ENCODE data around the gene BCDIN3D.

Gene BCDIN3D

DNA sequence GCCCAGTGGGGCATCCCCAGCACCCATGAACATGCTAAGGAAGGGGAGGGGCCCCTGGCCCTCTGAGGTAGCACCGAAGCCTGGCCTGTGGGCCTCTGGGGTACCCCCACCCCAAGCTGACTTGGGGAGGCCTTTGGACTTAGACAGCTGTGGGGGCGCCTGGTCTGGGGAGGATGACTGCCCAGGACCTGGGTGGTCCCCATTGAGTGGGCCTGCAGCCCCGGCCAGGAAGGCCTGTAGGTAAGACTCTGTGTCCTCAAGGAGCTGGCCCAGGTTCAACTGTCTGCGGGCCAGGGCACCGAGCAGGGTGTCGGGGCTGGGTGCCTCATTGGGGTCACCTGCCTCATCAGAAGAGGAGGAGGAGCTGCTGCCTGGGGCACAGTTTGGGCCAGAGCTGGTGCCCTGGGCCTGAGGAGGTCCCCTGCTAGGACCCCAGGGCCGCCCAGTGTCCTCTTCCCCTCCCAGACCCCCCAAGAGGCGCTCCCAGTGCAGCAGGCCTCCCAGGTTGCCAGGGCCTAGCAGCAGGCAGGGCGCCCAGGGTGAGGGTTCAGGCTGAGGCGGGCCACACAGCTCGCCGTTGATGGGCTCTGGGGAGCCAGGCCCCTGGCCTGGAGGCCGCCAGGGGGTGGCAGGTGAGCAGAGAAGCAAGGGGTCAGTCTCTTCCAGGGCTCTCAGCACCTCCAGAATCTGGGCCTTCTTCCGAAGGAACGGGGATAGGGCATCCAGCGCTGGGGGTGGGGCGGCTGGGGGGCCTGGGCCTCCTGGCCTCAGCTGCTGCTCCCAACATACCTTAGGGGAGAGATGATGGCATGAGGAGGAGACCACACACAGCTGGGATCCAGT, 46.1 kb downstream of the BCDIN3D start:
- in situ Hi-C loops (cut with HindIII; ENCODE audit: low sequenced_read_pairs) = no loop called here
- H3K4me3 ChIP-seq (ENCODE audit: low read depth, low read length) = no peak overlapping the region
- TF ChIP-seq, protein P1, sequence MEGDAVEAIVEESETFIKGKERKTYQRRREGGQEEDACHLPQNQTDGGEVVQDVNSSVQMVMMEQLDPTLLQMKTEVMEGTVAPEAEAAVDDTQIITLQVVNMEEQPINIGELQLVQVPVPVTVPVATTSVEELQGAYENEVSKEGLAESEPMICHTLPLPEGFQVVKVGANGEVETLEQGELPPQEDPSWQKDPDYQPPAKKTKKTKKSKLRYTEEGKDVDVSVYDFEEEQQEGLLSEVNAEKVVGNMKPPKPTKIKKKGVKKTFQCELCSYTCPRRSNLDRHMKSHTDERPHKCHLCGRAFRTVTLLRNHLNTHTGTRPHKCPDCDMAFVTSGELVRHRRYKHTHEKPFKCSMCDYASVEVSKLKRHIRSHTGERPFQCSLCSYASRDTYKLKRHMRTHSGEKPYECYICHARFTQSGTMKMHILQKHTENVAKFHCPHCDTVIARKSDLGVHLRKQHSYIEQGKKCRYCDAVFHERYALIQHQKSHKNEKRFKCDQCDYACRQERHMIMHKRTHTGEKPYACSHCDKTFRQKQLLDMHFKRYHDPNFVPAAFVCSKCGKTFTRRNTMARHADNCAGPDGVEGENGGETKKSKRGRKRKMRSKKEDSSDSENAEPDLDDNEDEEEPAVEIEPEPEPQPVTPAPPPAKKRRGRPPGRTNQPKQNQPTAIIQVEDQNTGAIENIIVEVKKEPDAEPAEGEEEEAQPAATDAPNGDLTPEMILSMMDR (IDR thresholded peaks at IDR 0.05; ENCODE audit: low read depth, low read length, missing control alignments) = no peak

GRCh38 chr12:49796155-49796554, 46.8 kb downstream of the BCDIN3D start:
- no peak overlapping the region for H3K4me3 ChIP-seq (ENCODE audit: low read depth, low read length)
- no peak for DNase-seq (ENCODE audit: low read depth)
- TF ChIP-seq, protein P1 (IDR thresholded peaks at IDR 0.05; ENCODE audit: low read depth, low read length, missing control alignments) = no peak
- in situ Hi-C loops (cut with HindIII; ENCODE audit: low sequenced_read_pairs) = no loop called here

More for the DNA sequence above, 46.1 kb downstream of the BCDIN3D start:
- no peak for DNase-seq (ENCODE audit: low read depth)

DNA sequence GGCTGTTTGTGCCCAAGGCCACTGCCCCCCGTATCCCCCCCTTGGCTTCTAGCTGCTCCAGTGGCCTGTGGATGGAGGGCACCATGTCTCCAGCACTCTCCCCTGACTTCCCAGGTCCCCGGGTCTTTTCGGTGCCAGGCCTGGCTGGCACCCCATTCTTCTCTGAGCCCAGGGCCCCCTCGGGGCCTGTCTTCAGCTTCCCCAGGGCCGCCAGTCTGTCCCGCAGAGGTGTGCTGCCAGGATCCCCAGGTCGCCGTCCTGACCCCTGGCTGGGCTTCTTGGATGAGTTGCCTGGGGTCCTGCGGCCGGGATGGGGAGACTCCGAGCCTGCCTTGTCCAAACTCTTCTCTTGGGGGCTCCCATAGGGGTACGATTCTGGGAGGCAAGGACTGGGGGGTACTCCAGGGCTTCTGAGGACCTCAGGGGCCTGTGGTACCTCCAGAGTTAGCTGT, 47.2 kb downstream of the BCDIN3D start:
- TF ChIP-seq, protein P1 (IDR thresholded peaks at IDR 0.05; ENCODE audit: low read depth, low read length, missing control alignments) = no peak
- no peak overlapping the region for H3K4me3 ChIP-seq (ENCODE audit: low read depth, low read length)
- in situ Hi-C loops (cut with HindIII; ENCODE audit: low sequenced_read_pairs) = no loop called here
- DNase-seq (ENCODE audit: low read depth) = no peak

GRCh38 chr12:49794811-49795653, 47.9 kb downstream of the BCDIN3D start:
- no peak overlapping the region for H3K4me3 ChIP-seq (ENCODE audit: low read depth, low read length)
- no peak for DNase-seq (ENCODE audit: low read depth)
- in situ Hi-C loops (cut with HindIII; ENCODE audit: low sequenced_read_pairs) = no loop called here
- TF ChIP-seq, protein P1 (IDR thresholded peaks at IDR 0.05; ENCODE audit: low read depth, low read length, missing control alignments) = no peak

DNA sequence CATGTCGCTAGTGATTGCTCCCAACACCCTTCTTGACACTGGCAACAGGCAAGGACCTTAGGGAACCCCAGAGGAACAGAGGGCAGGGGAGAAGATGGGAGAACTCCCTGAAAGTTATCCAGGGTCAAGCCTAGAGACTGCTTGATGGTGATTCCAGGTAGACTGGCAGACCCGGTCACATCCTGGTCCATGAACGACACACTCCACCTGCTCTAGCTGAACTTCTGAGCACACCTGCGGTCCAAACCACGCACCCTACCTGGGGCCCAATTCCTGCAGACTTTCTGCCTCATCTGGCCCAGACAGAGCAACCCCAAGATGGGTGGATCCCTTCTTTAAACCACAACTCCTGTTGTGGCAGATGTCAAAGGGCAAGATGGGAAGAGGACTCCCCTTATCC, 48.9 kb downstream of the BCDIN3D start:
- TF ChIP-seq, protein P1 (IDR thresholded peaks at IDR 0.05; ENCODE audit: low read depth, low read length, missing control alignments) = no peak
- in situ Hi-C loops (cut with HindIII; ENCODE audit: low sequenced_read_pairs) = no loop called here

GRCh38 chr12:49793620-49794019, 49.3 kb downstream of the BCDIN3D start:
- TF ChIP-seq, protein P1 (IDR thresholded peaks at IDR 0.05; ENCODE audit: low read depth, low read length, missing control alignments) = no peak
- in situ Hi-C loops (cut with HindIII; ENCODE audit: low sequenced_read_pairs) = no loop called here
- DNase-seq (ENCODE audit: low read depth) = no peak
- H3K4me3 ChIP-seq (ENCODE audit: low read depth, low read length) = no peak overlapping the region

More for the DNA sequence above, 48.9 kb downstream of the BCDIN3D start:
- DNase-seq (ENCODE audit: low read depth) = no peak
- no peak overlapping the region for H3K4me3 ChIP-seq (ENCODE audit: low read depth, low read length)

All from astrocyte of the cerebellum (primary cell).